Stimulated activated effector memory CD8-positive, alpha-beta T cell treated with anti-CD3 and anti-CD28 coated beads, Interleukin-12 subunit alpha, Interleukin-12 subunit beta, amount 100 ng/mL, for 72 hours (primary cell): ENCODE results near the gene TREX2.

Source experiments
- ATAC-seq: fragments of 150-1000 bp; cut with Tn5 transposase; 2 replicates; pipeline ENCODE4 v1.10.0; 2021
- DNase-seq, 2 donors: peaks; one replicate each; pipeline ENCODE4 v3.0.0; 2021 to 2022; ENCODE audit warnings: low spot score in 2 of 2
- H3K27ac Mint-ChIP-seq: one replicate; pipeline ENCODE4 v1.8.0; 2022; ENCODE audit warnings: mild to moderate bottlenecking, mixed read lengths
- H3K36me3 Mint-ChIP-seq: one replicate; pipeline ENCODE4 v1.8.0; 2022; ENCODE audit warnings: mild to moderate bottlenecking, mixed read lengths
- H3K4me1 Mint-ChIP-seq: one replicate; pipeline ENCODE4 v1.8.0; 2022; ENCODE audit warnings: mixed read lengths
- H3K4me3 Mint-ChIP-seq: one replicate; pipeline ENCODE4 v1.8.0; 2022; ENCODE audit warnings: mild to moderate bottlenecking, mixed read lengths
- H3K9me3 Mint-ChIP-seq: one replicate; pipeline ENCODE4 v1.8.0; 2022; ENCODE audit warnings: mixed read lengths

Gene TREX2

DNA sequence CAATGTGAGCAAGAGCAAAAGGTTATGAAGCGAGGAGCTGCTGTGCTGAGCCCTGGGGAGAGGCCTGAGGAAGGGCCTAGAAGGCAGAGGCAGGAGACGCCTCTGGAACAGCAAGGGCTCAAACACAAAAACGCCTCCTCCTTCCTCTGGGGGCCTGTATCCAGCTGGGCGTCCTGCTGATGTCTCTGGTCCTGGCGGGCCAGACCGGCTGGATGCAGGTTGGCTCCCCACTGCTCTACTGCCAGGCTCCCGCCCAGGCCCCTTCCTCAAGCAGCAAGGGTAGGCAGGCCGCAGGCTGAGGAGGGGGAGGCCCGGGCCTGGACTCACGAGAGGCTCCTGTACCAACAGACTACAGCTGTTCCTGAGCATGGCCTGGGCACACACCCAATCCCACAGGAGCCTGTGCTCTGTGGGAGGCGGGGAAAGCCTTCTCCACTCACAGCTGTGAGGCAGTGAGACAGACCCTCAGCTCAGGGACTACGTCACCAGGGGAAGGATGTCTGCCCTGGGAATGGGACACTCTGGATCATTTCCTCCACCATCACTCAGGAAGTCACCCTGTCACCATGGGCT, 22.2 kb upstream of the TREX2 start:
- DNase-seq: no peak
- no peak overlapping the region for H3K4me3 Mint-ChIP-seq
- H3K27ac Mint-ChIP-seq: no peak overlapping the region
- H3K36me3 Mint-ChIP-seq: peaks cover 30% of the 10 kb centered on the region
- no peak for ATAC-seq
- H3K9me3 Mint-ChIP-seq: no peaks in the 10 kb centered on the region
- H3K4me1 Mint-ChIP-seq: peaks cover 12% of the 10 kb centered on the region

DNA sequence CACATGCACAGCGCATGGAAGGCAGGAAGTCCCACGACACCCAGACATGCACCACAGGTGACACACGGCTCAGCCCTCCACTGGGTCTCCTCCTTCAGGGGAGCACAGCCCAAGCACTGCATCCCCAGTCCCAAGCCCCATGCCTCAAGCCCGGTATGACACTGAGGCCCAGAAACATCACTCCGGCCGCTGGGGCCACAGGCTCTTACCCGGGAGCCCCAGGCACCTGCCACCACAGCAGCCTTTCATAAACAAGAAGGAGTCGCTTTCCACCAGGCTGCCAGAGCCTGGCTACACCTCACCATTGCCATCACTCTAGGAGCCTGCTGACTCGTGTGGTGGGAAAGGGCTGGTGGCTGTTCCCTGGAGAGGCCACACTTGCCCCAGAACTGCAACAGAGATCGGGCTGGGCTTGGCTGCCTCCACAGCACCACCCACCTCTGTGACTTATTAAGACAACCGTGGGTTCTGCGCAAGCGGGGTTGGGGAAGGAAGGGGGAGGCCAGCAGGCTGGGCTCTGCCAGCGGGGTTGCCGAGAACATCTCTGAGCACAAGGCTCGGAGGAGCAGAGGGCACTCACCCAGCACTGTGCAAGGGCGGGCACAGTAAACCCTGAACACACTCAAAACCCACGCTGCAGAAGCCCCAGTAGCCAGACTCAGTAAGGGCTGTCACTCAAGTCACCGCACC, 20.0 kb upstream of the TREX2 start:
- H3K4me1 Mint-ChIP-seq: peaks cover 8% of the 10 kb centered on the region
- DNase-seq (no peak), ATAC-seq (no peak)
- H3K4me3 Mint-ChIP-seq: no peak overlapping the region
- no peak overlapping the region for H3K27ac Mint-ChIP-seq
- H3K9me3 Mint-ChIP-seq: no peaks in the 10 kb centered on the region
- H3K36me3 Mint-ChIP-seq: peaks cover 44% of the 10 kb centered on the region

DNA sequence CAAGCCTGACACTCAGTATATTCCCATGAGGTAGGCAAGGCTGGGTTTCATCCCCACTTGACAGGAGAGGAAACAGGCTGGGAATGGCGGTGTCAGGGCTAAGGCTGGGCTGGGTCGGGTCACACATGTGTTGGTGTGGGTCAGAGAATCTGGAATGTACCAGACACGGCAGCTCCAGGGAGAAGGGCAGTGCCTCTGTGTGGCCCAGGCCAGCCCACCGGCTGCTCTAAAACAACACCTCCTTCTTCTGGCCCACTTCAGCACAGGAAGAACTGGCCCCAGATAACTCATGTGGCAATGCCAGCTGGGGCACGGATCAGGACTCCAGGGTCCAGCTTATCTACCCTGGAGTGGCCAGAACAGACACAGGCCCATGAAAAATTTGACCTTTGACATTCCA, 18.3 kb upstream of the TREX2 start:
- Mint-ChIP-seq H3K9me3 (no peaks in the 10 kb centered on the region), H3K4me3 (no peak overlapping the region), H3K4me1 (peaks cover 8% of the 10 kb centered on the region), H3K27ac (no peak overlapping the region), H3K36me3 (peaks cover 60% of the 10 kb centered on the region)
- ATAC-seq (no peak), DNase-seq (no peak)

DNA sequence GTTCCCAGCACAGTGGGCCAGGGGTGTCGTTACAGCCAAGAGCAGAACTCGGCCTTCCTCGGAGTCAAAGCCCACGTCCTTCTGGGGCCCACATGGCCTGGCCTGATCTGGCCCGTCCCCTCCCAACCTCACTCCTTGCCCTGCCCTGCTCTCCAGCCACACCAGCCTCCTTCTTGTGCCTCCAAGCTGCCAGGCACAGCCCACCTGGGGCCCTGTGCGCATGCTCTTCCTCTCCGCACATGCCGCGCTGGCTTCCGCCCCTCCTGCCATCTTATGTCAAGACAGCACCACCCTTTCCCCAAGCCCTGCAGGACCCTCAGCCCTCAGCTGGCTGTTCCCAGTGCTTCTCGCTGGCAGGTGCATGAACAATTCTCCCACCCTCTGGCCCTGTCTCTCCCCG, 17.7 kb upstream of the TREX2 start:
- H3K4me1 Mint-ChIP-seq: peaks cover 8% of the 10 kb centered on the region

DNA sequence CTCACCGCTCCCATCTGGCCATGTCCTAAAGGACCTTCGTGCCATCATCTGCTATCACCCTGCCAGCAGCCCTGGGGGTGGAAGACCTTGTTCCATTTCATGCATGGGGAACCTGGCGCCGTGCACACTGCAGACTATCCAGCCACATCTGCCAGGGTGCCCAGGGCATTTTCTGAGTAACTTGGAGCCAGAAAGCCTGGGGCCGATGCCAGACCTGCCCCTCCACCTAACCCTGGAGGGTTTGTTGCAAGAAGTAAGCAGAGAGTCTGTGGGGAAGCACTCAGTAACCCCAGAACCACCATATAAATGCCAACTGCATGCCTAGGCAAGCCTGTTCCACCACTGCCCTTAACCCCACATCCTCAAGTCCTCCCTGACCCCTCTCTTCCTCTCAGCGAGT, 17.2 kb upstream of the TREX2 start:
- H3K27ac Mint-ChIP-seq: no peak overlapping the region
- no peaks in the 10 kb centered on the region for H3K9me3 Mint-ChIP-seq
- H3K4me1 Mint-ChIP-seq: peaks cover 8% of the 10 kb centered on the region
- peaks cover 62% of the 10 kb centered on the region for H3K36me3 Mint-ChIP-seq
- DNase-seq (no peak), ATAC-seq (no peak)
- H3K4me3 Mint-ChIP-seq: no peak overlapping the region

More for the DNA sequence above, 17.7 kb upstream of the TREX2 start:
- no peak overlapping the region for H3K27ac Mint-ChIP-seq
- H3K9me3 Mint-ChIP-seq: no peaks in the 10 kb centered on the region
- ATAC-seq: no peak
- H3K4me3 Mint-ChIP-seq: no peak overlapping the region
- peaks cover 62% of the 10 kb centered on the region for H3K36me3 Mint-ChIP-seq
- DNase-seq: no peak

DNA sequence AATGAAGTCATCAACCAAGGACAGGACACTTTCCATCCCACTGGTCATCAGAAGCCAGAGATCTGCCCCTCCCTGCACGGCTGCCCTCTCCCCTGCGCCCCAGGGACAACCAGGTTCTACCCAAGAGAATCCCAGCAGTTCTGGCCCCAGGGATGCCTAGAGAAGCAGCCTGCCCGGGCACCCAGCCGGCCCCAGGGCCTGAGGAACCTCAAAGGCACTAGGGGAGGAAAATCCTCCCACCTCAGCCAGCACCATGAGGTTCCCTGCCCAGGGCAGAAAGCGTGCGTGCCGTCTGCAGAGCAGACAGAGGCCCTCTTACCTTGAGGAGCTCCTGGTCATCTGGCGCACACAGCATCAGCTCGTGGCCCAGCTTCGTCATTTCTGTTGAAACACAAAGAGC, 16.4 kb upstream of the TREX2 start:
- DNase-seq (no peak), ATAC-seq (no peak)
- H3K4me1 Mint-ChIP-seq: peaks cover 3% of the 10 kb centered on the region
- H3K36me3 Mint-ChIP-seq: peaks cover 59% of the 10 kb centered on the region
- no peak overlapping the region for H3K4me3 Mint-ChIP-seq
- no peaks in the 10 kb centered on the region for H3K9me3 Mint-ChIP-seq
- no peak overlapping the region for H3K27ac Mint-ChIP-seq

DNA sequence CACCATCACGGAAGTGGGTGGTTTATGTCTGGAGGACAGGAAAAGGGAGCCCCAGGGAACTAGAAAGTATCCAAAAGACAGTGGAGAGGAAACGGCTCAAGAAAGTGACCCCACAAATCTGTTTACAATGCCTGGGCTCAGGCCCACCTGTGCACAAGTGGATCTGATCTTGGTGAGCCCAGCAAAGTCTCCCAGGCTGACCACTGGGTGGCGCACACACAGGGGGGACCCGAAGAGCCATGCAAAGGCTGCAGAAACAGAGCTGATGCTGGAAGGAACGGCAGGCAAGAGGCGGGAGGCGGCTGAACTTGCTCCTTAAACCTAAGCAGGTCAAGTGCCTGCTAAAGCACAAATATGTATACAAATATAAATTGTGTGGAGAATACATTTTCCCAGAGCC, 15.0 kb upstream of the TREX2 start:
- ATAC-seq (peak; percentile 58), DNase-seq (peak in 1 of 2 donors; percentile 52)
- H3K4me1 Mint-ChIP-seq: no peaks in the 10 kb centered on the region
- H3K27ac Mint-ChIP-seq: no peak overlapping the region
- no peaks in the 10 kb centered on the region for H3K9me3 Mint-ChIP-seq
- peaks cover 61% of the 10 kb centered on the region for H3K36me3 Mint-ChIP-seq
- H3K4me3 Mint-ChIP-seq: no peak overlapping the region

DNA sequence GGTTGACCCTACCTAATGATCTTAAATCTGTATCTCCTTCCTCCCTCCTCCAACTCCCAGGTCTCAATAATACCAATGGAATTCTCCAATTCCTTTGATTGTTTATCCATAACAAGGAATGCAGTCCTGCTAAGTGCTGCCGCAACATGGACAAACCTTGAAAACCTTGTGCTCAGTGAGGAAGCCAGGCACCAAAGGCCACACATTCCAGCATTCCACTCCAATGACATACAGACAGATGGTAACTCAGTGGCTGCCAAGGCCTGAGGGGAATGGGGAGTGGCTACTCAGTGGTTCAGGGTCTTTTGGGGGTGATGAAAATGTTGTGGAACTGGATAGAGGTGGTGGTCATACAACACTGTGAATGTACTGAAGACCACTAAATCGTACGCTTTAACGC, 14.1 kb upstream of the TREX2 start:
- DNase-seq (no peak), ATAC-seq (no peak)
- H3K4me1 Mint-ChIP-seq: no peaks in the 10 kb centered on the region
- H3K4me3 Mint-ChIP-seq: no peak overlapping the region
- no peaks in the 10 kb centered on the region for H3K9me3 Mint-ChIP-seq
- peaks cover 60% of the 10 kb centered on the region for H3K36me3 Mint-ChIP-seq
- H3K27ac Mint-ChIP-seq: no peak overlapping the region

DNA sequence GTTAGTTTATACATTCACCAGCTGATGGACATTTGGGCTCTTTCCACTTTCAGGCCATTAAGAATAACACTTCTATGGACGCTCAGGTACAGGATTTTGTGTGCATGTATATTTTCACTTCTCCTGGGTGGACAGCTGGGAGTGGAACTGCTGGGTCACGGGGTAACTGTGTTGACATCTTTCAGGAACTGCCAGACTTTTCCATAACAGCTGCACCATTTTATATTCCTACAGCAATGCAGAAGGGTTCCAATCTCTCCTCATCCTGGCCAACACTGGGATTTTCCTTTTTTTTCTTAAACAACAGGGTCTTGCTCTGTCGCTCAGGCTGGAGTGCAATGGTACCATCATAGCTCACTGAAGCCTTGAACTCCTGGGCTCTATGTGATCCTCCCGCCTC, 12.6 kb upstream of the TREX2 start:
- DNase-seq (no peak), ATAC-seq (no peak)
- Mint-ChIP-seq H3K4me1 (no peaks in the 10 kb centered on the region), H3K36me3 (peaks cover 63% of the 10 kb centered on the region), H3K9me3 (no peaks in the 10 kb centered on the region), H3K27ac (no peak overlapping the region), H3K4me3 (no peak overlapping the region)

DNA sequence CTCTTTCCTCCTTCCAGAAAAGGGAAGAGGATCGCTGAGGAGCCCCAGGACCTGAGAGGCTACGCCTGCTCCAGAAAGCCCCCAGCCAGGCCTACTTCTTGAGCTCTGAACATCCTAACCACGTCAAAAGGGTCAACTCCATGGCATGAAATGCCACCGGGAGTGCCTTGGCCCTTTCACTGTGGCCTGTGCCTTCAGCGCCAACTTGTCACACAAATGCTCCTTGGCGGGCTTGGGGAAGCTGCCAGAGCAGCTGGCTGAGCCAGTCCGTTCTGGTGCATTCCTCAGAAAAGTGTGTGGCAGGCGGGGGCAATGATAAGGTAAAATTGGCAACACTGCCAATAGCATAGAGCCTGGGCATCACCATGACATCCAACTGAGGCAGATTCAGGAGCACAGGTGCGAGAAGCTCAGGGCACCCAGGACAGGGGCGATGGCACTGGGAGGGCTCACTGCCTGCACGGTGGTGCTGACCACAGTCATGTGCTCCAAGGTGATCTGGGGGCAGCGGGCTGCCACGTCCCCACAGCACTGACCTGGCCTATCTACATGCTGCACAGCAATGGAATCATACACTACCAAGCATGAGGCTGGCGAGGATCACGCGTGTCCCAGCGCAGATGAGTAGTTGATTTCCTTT, 12.1 kb upstream of the TREX2 start:
- H3K27ac Mint-ChIP-seq: no peak overlapping the region
- no peaks in the 10 kb centered on the region for H3K9me3 Mint-ChIP-seq
- no peaks in the 10 kb centered on the region for H3K4me1 Mint-ChIP-seq
- ATAC-seq: no peak
- DNase-seq: no peak
- no peak overlapping the region for H3K4me3 Mint-ChIP-seq
- peaks cover 69% of the 10 kb centered on the region for H3K36me3 Mint-ChIP-seq

DNA sequence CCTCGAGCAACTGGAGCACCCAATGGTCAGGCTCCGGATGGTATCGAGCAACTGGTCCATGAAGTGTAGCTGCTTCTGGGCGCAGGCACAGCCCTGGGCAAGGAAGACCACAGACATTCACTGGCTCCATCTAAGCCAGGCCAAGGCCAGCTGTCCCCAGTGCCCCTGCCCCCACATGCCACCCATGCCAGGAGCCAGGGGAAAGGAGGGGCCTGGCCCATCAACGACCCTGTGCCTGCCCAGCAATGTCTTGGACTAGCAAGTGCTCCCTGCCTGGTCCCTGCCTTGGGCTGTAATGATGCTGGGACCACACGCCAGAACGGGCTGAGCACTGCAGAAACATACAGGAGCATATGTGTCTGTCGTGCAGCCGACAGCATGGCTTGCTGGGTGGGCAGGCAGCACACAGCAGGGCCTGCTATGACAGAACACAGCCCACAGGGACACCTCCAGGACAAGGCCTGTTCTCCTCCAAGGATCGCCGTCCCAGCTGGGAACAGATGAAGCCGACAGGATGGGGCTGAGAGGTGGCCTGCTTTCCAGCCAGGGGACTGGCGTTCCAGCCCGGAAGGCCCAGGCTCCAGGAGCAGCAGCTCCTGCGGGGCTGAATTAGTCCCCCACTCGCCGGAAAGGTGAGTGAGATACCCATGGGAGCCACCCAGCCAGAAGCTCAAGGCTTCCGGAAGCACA, 11.4 kb upstream of the TREX2 start:
- Mint-ChIP-seq H3K4me1 (no peaks in the 10 kb centered on the region), H3K4me3 (no peak overlapping the region), H3K9me3 (no peaks in the 10 kb centered on the region), H3K27ac (no peak overlapping the region), H3K36me3 (peaks cover 70% of the 10 kb centered on the region)
- DNase-seq (no peak), ATAC-seq (no peak)

DNA sequence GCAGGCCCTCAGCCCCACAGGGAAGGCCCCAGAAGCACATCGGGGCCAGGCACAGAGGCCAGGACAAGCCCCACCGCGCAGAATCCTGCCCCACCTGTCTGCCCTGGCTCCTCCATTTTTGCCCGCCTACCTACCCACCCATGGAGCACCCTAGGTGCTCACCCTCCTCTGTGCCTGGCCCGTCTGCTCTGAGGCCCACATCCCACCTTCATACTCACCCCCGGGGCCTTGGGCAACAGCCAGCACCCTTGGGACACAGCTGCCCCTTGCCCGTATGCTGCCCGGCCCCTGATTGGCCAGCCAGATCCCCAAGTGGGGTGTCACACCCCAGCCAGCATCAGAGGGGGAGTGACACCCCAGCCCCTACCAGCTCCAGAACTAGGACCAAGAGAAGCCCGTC, 10.8 kb upstream of the TREX2 start:
- no peak for ATAC-seq
- Mint-ChIP-seq H3K9me3 (no peaks in the 10 kb centered on the region), H3K4me3 (no peak overlapping the region), H3K4me1 (no peaks in the 10 kb centered on the region), H3K36me3 (peaks cover 65% of the 10 kb centered on the region), H3K27ac (no peak overlapping the region)
- DNase-seq: no peak

DNA sequence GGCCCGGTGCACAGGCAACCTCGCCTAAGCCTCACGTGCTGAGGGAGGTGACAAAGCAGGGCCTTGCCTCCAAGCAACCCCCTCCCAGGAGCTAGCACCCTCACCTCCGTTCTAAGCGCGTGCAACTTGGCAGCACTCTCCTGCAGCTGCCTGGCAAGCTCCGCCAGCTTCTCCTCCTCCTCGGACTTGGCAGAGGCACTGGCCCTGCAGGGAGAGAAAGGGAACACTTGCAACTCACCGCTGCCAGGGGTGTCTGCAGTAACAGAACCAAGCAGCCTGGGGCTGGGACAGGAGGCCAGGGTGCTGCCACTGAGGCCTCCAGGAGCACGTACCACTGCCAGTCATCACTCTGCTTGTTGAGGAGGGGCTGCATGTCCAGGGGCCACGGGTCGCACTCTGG, 10.3 kb upstream of the TREX2 start:
- H3K9me3 Mint-ChIP-seq: no peaks in the 10 kb centered on the region
- no peak for DNase-seq
- H3K4me1 Mint-ChIP-seq: no peaks in the 10 kb centered on the region
- ATAC-seq: no peak
- H3K4me3 Mint-ChIP-seq: no peak overlapping the region
- no peak overlapping the region for H3K27ac Mint-ChIP-seq
- peaks cover 64% of the 10 kb centered on the region for H3K36me3 Mint-ChIP-seq

DNA sequence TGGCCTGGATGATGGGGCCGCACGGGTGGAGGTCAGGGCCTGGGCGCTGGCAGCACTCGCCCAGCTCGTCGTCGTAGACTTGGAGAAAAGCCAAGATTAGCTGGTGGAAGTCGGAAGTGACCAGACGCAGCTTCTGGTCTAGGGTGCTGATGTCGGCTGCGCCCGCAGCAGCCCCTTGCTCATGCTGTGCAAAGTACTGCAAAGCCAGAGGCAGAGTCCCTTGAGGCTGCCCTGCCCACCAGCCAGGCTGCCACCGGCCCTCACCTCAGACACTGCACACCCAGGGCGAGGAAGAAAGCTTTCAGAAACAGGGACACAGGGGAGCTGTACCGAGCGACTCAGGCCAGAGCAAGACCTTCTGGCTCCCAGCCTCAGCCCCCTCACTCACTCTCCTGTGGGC, 9.7 kb upstream of the TREX2 start:
- no peaks in the 10 kb centered on the region for H3K4me1 Mint-ChIP-seq
- H3K36me3 Mint-ChIP-seq: peaks cover 62% of the 10 kb centered on the region
- H3K9me3 Mint-ChIP-seq: no peaks in the 10 kb centered on the region
- DNase-seq (no peak), ATAC-seq (no peak)
- H3K27ac Mint-ChIP-seq: no peak overlapping the region
- H3K4me3 Mint-ChIP-seq: no peak overlapping the region

DNA sequence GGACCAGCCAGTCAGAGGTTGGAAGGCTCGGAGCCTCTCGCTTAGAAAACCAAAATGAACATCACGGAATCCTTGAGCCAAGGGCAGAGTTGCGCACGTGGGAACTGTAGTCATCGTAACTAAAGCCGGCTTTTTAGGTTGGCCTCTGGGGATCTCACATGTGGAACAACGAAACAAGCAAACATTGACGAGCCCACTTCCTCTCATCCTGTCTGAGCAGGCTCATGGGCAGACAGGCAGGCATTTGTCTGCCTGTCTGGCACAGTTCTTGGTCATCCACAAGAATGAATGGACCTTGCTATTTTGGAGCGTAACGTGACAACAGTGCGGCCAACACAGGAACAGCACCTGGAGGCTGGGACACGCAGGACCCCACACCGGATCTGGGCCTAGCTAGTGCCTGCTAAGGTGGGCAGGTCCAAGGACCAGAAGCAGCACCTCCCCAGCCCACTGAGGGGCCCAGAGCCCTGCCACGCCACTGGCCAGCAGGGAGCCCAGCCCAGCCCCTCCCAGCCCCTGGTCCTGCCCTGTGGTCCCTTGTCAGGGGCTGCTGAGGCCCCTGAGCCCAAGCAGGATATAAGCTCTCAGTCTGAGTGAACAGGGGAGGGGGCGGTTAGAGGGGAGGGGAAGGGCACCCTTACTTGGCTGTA, 9.2 kb upstream of the TREX2 start:
- Mint-ChIP-seq H3K4me3 (no peak overlapping the region), H3K4me1 (no peaks in the 10 kb centered on the region)

More for the DNA sequence above, 9.2 kb upstream of the TREX2 start:
- peaks cover 58% of the 10 kb centered on the region for H3K36me3 Mint-ChIP-seq
- DNase-seq (no peak), ATAC-seq (no peak)
- H3K27ac Mint-ChIP-seq: no peak overlapping the region
- no peaks in the 10 kb centered on the region for H3K9me3 Mint-ChIP-seq
